Choroid plexus epithelial cell (primary cell): ENCODE results near the gene TSHZ3.

ENCODE experiments used
- DNase-seq: peaks from one replicate; pipeline ENCODE4 v3.0.0-alpha.2; 2010; ENCODE audit warnings: low read depth
- H3K4me3 ChIP-seq: 2 replicates; pipeline ENCODE4 v1.5.1; 2011; ENCODE audit warnings: low read depth, mild to moderate bottlenecking, control low read depth, low read length, moderate library complexity
- CTCF ChIP-seq: conservative IDR thresholded peaks from 2 replicates; pipeline ENCODE4 v1.5.1; 2011; ENCODE audit warnings: low read depth, mild to moderate bottlenecking, control low read depth, inconsistent platforms, low read length, moderate library complexity

Gene TSHZ3

GRCh38 chr19:31289976-31290375 is 59.3 kb downstream of the TSHZ3 start:
- no peak overlapping the region for H3K4me3 ChIP-seq
- no peak for TF ChIP-seq CTCF

GRCh38 chr19:31289381-31289880 is 59.8 kb downstream of the TSHZ3 start:
- no peak for TF ChIP-seq CTCF
- no peak overlapping the region for H3K4me3 ChIP-seq
- no peak for DNase-seq

More at GRCh38 chr19:31289976-31290375, 59.3 kb downstream of the TSHZ3 start:
- no peak for DNase-seq

GRCh38 chr19:31286491-31286890 is 62.7 kb downstream of the TSHZ3 start:
- no peak for DNase-seq
- no peak overlapping the region for H3K4me3 ChIP-seq
- TF ChIP-seq CTCF, result no peak

- TF ChIP-seq CTCF, result no peak
- DNase-seq, result peak; percentile 51
- no peak overlapping the region for H3K4me3 ChIP-seq
These were observed 63.5 kb downstream of the TSHZ3 start for GRCh38 chr19:31285744-31286143.

- no peak for TF ChIP-seq CTCF
- no peak overlapping the region for H3K4me3 ChIP-seq
- DNase-seq, result no peak
These were observed 64.6 kb downstream of the TSHZ3 start for GRCh38 chr19:31284621-31285020.

GRCh38 chr19:31283701-31284100 is 65.5 kb downstream of the TSHZ3 start:
- TF ChIP-seq CTCF, result no peak
- no peak overlapping the region for H3K4me3 ChIP-seq
- DNase-seq, result no peak

- TF ChIP-seq CTCF, result no peak
- no peak overlapping the region for H3K4me3 ChIP-seq
- DNase-seq, result no peak
These were observed 66.9 kb downstream of the TSHZ3 start for GRCh38 chr19:31282346-31282745.
